NCI-H2081 (cell line): ENCODE data around the gene BTF3L4.

Experiments
- DNase-seq, 2 experiments: peaks; one replicate each; lab custom pipeline; 2025; lab: John Stamatoyannopoulos, UW

The BTF3L4 gene

GRCh38 chr1:52123622-52124021 lies 67.5 kb downstream of the BTF3L4 start:
- no peak for DNase-seq

- DNase-seq: no peak
These were observed 69.8 kb downstream of the BTF3L4 start for GRCh38 chr1:52125736-52126359.

- DNase-seq: peak; percentile 69 to 80
These were observed 71.4 kb downstream of the BTF3L4 start for GRCh38 chr1:52127181-52128180.

GRCh38 chr1:52139817-52140540 lies 83.9 kb downstream of the BTF3L4 start:
- DNase-seq: no peak
